ENCODE results near the gene DDI2.
"Not testable (repeated sequence)": the region's sequence is repeated elsewhere in the genome, so short reads cannot be mapped to it uniquely, and the experiment has no call there.

DDI2 gene

GRCh38 chr1:15639262-15639661, 22.0 kb downstream of the DDI2 start:
- DNase-seq (ENCODE audit: low spot score in 2 of 2) (no peak), ATAC-seq (ENCODE audit: low read depth) (no peak)
- peaks cover 3% of the 10 kb centered on the region for H3K4me1 Mint-ChIP-seq
- no peaks in the 10 kb centered on the region for H3K27me3 Mint-ChIP-seq
- H3K4me3 Mint-ChIP-seq, result no peak overlapping the region
- H3K9me3 Mint-ChIP-seq, result no peaks in the 10 kb centered on the region
- no peak overlapping the region for H3K27ac Mint-ChIP-seq
- peaks cover 42% of the 10 kb centered on the region for H3K36me3 Mint-ChIP-seq

- peaks cover 41% of the 10 kb centered on the region for H3K36me3 Mint-ChIP-seq
- H3K4me1 Mint-ChIP-seq, result peaks cover 3% of the 10 kb centered on the region
- no peaks in the 10 kb centered on the region for H3K9me3 Mint-ChIP-seq
- no peak overlapping the region for H3K27ac Mint-ChIP-seq
- no peak for DNase-seq (ENCODE audit: low spot score in 2 of 2)
- ATAC-seq (ENCODE audit: low read depth), result no peak
- no peak overlapping the region for H3K4me3 Mint-ChIP-seq
- no peaks in the 10 kb centered on the region for H3K27me3 Mint-ChIP-seq
These were observed 22.7 kb downstream of the DDI2 start for GRCh38 chr1:15639931-15640330.

GRCh38 chr1:15640667-15641066, 23.4 kb downstream of the DDI2 start:
- H3K4me3 Mint-ChIP-seq, result no peak overlapping the region
- peaks cover 3% of the 10 kb centered on the region for H3K4me1 Mint-ChIP-seq
- H3K9me3 Mint-ChIP-seq, result no peaks in the 10 kb centered on the region
- DNase-seq (ENCODE audit: low spot score in 2 of 2) (no peak), ATAC-seq (ENCODE audit: low read depth) (no peak)
- H3K36me3 Mint-ChIP-seq, result peaks cover 45% of the 10 kb centered on the region
- no peak overlapping the region for H3K27ac Mint-ChIP-seq
- H3K27me3 Mint-ChIP-seq, result no peaks in the 10 kb centered on the region

GRCh38 chr1:15649937-15650336, 32.7 kb downstream of the DDI2 start:
- DNase-seq (ENCODE audit: low spot score in 2 of 2) (no peak), ATAC-seq (ENCODE audit: low read depth) (no peak)
- Mint-ChIP-seq H3K9me3 (no peaks in the 10 kb centered on the region), H3K27me3 (no peaks in the 10 kb centered on the region), H3K4me1 (no peaks in the 10 kb centered on the region), H3K36me3 (peaks cover 23% of the 10 kb centered on the region), H3K27ac (no peak overlapping the region), H3K4me3 (no peak overlapping the region)

- ATAC-seq (ENCODE audit: low read depth), result no peak
- H3K4me1 Mint-ChIP-seq, result no peaks in the 10 kb centered on the region
- no peak overlapping the region for H3K27ac Mint-ChIP-seq
- H3K27me3 Mint-ChIP-seq, result no peaks in the 10 kb centered on the region
- peaks cover 18% of the 10 kb centered on the region for H3K36me3 Mint-ChIP-seq
- H3K9me3 Mint-ChIP-seq, result no peaks in the 10 kb centered on the region
- DNase-seq (ENCODE audit: low spot score in 2 of 2), result no peak
- H3K4me3 Mint-ChIP-seq, result no peak overlapping the region
These were observed 33.2 kb downstream of the DDI2 start for GRCh38 chr1:15650433-15650832.

GRCh38 chr1:15652130-15652529, 34.9 kb downstream of the DDI2 start:
- not testable (repeated sequence) for H3K4me3 Mint-ChIP-seq; H3K27me3 Mint-ChIP-seq; DNase-seq (ENCODE audit: low spot score in 2 of 2); ATAC-seq (ENCODE audit: low read depth); H3K4me1 Mint-ChIP-seq; H3K27ac Mint-ChIP-seq; H3K9me3 Mint-ChIP-seq
- H3K36me3 Mint-ChIP-seq, result peaks cover 17% of the 10 kb centered on the region

- DNase-seq (ENCODE audit: low spot score in 2 of 2) (no peak), ATAC-seq (ENCODE audit: low read depth) (no peak)
- no peaks in the 10 kb centered on the region for H3K27me3 Mint-ChIP-seq
- no peak overlapping the region for H3K27ac Mint-ChIP-seq
- H3K4me1 Mint-ChIP-seq, result no peaks in the 10 kb centered on the region
- no peaks in the 10 kb centered on the region for H3K9me3 Mint-ChIP-seq
- H3K36me3 Mint-ChIP-seq, result peaks cover 8% of the 10 kb centered on the region
- no peak overlapping the region for H3K4me3 Mint-ChIP-seq
These were observed 36.9 kb downstream of the DDI2 start for GRCh38 chr1:15654091-15654690.

GRCh38 chr1:15656464-15656863, 39.2 kb downstream of the DDI2 start:
- no peak for DNase-seq (ENCODE audit: low spot score in 2 of 2)
- H3K4me1 Mint-ChIP-seq, result no peaks in the 10 kb centered on the region
- peaks cover 18% of the 10 kb centered on the region for H3K36me3 Mint-ChIP-seq
- no peaks in the 10 kb centered on the region for H3K27me3 Mint-ChIP-seq
- no peaks in the 10 kb centered on the region for H3K9me3 Mint-ChIP-seq
- H3K4me3 Mint-ChIP-seq, result no peak overlapping the region
- no peak for ATAC-seq (ENCODE audit: low read depth)
- H3K27ac Mint-ChIP-seq, result no peak overlapping the region

GRCh38 chr1:15657021-15657420, 39.8 kb downstream of the DDI2 start:
- DNase-seq (ENCODE audit: low spot score in 2 of 2) (no peak), ATAC-seq (ENCODE audit: low read depth) (no peak)
- no peaks in the 10 kb centered on the region for H3K9me3 Mint-ChIP-seq
- no peaks in the 10 kb centered on the region for H3K27me3 Mint-ChIP-seq
- H3K4me1 Mint-ChIP-seq, result no peaks in the 10 kb centered on the region
- no peak overlapping the region for H3K27ac Mint-ChIP-seq
- H3K4me3 Mint-ChIP-seq, result no peak overlapping the region
- peaks cover 20% of the 10 kb centered on the region for H3K36me3 Mint-ChIP-seq

GRCh38 chr1:15660151-15660550, 42.9 kb downstream of the DDI2 start:
- Mint-ChIP-seq H3K27ac (no peak overlapping the region), H3K27me3 (no peaks in the 10 kb centered on the region), H3K4me1 (no peaks in the 10 kb centered on the region), H3K9me3 (no peaks in the 10 kb centered on the region), H3K4me3 (no peak overlapping the region), H3K36me3 (peaks cover 22% of the 10 kb centered on the region)
- no peak for DNase-seq (ENCODE audit: low spot score in 2 of 2)
- no peak for ATAC-seq (ENCODE audit: low read depth)

GRCh38 chr1:15662477-15662876, 45.2 kb downstream of the DDI2 start:
- Mint-ChIP-seq H3K27me3 (no peaks in the 10 kb centered on the region), H3K4me1 (no peaks in the 10 kb centered on the region), H3K27ac (no peak overlapping the region), H3K9me3 (no peaks in the 10 kb centered on the region), H3K4me3 (no peak overlapping the region), H3K36me3 (peaks cover 22% of the 10 kb centered on the region)
- no peak for DNase-seq (ENCODE audit: low spot score in 2 of 2)
- ATAC-seq (ENCODE audit: low read depth), result no peak

GRCh38 chr1:15663925-15664324, 46.7 kb downstream of the DDI2 start:
- Mint-ChIP-seq H3K4me3 (no peak overlapping the region), H3K4me1 (peaks cover 2% of the 10 kb centered on the region), H3K27ac (no peak overlapping the region), H3K27me3 (no peaks in the 10 kb centered on the region), H3K36me3 (peaks cover 22% of the 10 kb centered on the region), H3K9me3 (no peaks in the 10 kb centered on the region)
- ATAC-seq (ENCODE audit: low read depth) (no peak), DNase-seq (ENCODE audit: low spot score in 2 of 2) (no peak)

- H3K27ac Mint-ChIP-seq, result no peak overlapping the region
- DNase-seq (ENCODE audit: low spot score in 2 of 2), result no peak
- no peaks in the 10 kb centered on the region for H3K27me3 Mint-ChIP-seq
- no peaks in the 10 kb centered on the region for H3K9me3 Mint-ChIP-seq
- no peak overlapping the region for H3K4me3 Mint-ChIP-seq
- H3K36me3 Mint-ChIP-seq, result no peaks in the 10 kb centered on the region
- ATAC-seq (ENCODE audit: low read depth), result no peak
- H3K4me1 Mint-ChIP-seq, result peaks cover 2% of the 10 kb centered on the region
These were observed 50.1 kb downstream of the DDI2 start for GRCh38 chr1:15667362-15667761.

- no peak for ATAC-seq (ENCODE audit: low read depth)
- Mint-ChIP-seq H3K27ac (no peak overlapping the region), H3K27me3 (no peaks in the 10 kb centered on the region), H3K9me3 (no peaks in the 10 kb centered on the region), H3K36me3 (no peaks in the 10 kb centered on the region), H3K4me3 (no peak overlapping the region), H3K4me1 (peaks cover 2% of the 10 kb centered on the region)
- no peak for DNase-seq (ENCODE audit: low spot score in 2 of 2)
These were observed 51.0 kb downstream of the DDI2 start for GRCh38 chr1:15668089-15668754.

GRCh38 chr1:15669074-15669473, 51.8 kb downstream of the DDI2 start:
- H3K27me3 Mint-ChIP-seq, result no peaks in the 10 kb centered on the region
- H3K9me3 Mint-ChIP-seq, result no peaks in the 10 kb centered on the region
- H3K4me3 Mint-ChIP-seq, result no peak overlapping the region
- ATAC-seq (ENCODE audit: low read depth), result no peak
- H3K4me1 Mint-ChIP-seq, result peaks cover 2% of the 10 kb centered on the region
- H3K36me3 Mint-ChIP-seq, result no peaks in the 10 kb centered on the region
- no peak overlapping the region for H3K27ac Mint-ChIP-seq
- DNase-seq (ENCODE audit: low spot score in 2 of 2), result no peak
